ENCODE results near the gene SNX7. TPM values are rescaled to one million over a fixed set of nuclear protein-coding genes. Genes with fewer than 3 reads are reported as not detected.

The SNX7 gene
- total RNA-seq, 1 donor from 2014 or later = not detected

DNA sequence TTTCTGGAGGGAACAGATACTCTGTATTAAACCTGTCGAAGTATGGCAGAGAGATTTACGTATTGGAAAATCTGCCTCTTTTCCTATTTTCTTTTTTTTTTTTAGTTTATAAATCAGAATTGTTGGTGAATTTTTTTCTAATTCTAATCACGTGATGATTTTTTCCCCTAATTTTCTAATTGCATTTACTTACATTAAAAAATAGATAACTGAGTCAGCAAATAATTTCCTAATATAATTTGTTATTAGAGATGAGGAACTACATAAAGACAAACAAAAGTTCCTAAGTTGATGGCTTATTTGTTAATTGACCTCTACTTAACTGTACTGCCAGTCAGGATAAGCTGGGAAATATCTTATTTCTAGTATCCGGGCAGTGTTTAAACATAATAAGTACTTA, 34.6 kb downstream of the SNX7 start:
- intact Hi-C loops (cut with micrococcal nuclease) = no loop called here

DNA sequence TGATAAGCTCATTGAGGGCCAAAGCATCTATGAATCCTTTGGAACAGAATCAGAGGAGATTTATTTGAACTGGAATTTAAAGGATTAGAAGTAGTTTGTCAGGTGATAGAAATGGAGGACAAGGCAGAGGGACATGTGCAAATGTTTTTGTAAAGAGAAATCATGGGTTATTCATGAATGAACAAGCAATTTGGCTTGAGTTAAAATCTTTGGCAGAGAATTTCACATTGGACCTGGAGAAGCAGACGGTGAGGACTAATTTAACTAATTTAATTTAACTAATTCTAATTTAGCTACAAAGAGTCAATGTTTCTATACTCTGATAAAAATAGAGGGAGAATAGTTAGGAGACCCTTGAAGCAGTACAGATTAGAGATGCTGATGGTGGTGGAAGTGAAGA, 36.3 kb downstream of the SNX7 start:
- intact Hi-C loops (cut with micrococcal nuclease) = no loop called here

DNA sequence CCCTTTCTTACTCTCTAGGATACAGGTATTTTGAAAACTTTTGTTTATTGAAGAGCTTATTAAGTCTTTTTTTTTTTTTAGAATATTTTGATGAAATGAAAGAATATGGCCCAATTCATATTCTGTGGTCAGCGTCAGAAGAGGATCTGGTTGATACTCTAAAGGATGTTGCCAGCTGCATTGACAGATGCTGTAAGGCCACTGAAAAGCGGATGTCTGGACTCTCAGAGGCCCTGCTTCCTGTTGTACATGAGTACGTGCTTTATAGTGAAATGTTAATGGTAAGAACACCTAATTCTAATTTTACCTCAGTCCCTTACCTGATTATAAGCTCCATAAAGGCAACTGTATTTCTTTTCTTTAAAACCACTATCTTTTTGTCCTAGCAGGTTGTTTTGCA, 37.1 kb downstream of the SNX7 start:
- intact Hi-C loops (cut with micrococcal nuclease) = no loop called here

DNA sequence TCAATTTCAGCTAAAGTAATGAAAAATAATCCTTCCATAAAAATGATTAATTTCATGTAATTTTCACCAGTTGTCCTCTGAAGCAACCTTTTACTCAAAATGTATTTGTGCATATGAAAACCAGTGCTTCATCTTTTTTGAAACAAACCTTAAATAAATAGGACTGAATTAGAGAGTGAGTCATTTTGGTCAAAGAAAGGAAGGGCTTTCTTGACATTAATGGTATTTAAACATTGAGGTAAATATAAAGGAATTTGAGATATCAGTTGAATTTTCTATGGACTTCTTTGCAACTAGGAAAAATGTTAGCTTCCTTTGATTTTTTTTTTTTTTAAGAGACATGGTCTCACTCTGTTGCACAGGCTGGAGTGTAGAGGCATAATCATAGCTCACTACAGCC, 38.7 kb downstream of the SNX7 start:
- intact Hi-C loops (cut with micrococcal nuclease) = no loop called here

DNA sequence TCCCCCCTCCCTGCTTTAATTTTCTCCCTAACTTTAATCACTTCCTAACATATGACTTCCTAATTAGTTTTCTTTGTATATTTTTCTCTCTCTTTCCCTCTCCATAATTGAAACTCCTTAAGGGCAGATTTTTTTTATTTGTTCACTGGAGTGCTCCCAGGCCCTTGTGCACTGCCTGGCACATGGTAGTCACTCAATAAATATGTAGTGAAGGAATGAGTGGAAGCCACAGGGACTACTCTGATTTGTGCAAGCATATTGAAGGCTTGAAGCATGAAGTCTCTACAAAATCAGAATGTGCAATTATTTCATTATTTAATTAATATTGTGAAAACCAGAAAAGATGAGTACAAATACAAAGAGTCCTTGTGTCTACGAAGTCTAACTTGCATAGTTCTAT, 41.5 kb downstream of the SNX7 start:
- intact Hi-C loops (cut with micrococcal nuclease) = no loop called here

DNA sequence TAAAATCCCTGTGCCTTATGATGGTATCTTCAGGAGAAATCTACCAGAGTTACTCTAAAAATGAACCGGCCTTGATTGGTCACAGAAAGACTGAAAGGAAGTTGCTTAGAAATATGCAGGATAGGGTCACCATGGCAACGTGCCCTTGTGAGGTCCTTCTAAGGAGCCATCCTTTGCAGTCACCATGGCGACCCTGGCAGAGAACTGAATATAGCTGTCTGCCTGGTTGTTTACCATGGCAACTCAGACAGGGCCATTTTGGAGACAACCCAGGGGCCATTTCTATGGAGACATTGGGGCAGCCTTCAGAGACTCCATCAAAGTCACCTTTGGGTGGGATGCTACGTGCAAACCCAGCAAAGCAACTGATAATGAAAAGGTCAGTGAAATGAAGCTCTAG, 43.0 kb downstream of the SNX7 start:
- intact Hi-C loops (cut with micrococcal nuclease) = no loop called here

DNA sequence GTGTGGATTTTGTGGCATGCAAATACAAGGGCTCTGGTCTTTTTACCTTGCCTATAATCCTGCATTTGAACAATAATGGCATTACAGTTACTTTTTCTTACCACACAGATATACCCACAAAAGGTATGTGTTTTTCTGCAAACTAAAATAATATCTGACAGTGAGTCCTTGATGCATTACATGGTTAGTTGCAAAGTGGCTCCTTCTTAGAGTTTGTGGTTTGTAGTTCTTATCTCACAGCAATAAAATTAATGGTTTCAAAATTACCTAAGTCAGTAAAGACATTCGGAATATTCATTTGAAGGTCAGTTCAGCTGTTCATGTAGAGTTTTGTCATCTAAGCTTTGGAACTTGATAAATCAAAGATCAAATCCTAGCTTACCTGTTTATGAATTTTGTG, 43.5 kb downstream of the SNX7 start:
- intact Hi-C loops (cut with micrococcal nuclease) = no loop called here

DNA sequence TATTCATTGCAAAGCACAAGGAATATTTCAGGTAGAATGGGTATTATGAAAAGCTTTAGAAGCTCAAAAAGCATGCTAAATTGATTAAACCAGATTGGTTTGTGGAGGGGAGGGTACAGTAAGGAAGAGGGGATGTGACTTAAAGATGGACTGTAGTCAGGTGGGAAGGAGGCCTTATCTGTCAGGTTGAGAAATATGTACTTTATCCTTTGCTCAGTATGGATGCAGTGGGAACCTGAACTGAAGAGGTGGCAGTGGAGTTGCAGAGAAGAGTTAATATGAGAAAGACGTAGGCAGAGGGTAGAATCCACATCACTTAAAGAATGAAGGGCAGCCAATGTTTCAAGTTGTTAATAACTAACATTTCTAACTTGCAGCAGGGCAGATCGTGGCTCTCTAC, 44.1 kb downstream of the SNX7 start:
- intact Hi-C loops (cut with micrococcal nuclease) = no loop called here

DNA sequence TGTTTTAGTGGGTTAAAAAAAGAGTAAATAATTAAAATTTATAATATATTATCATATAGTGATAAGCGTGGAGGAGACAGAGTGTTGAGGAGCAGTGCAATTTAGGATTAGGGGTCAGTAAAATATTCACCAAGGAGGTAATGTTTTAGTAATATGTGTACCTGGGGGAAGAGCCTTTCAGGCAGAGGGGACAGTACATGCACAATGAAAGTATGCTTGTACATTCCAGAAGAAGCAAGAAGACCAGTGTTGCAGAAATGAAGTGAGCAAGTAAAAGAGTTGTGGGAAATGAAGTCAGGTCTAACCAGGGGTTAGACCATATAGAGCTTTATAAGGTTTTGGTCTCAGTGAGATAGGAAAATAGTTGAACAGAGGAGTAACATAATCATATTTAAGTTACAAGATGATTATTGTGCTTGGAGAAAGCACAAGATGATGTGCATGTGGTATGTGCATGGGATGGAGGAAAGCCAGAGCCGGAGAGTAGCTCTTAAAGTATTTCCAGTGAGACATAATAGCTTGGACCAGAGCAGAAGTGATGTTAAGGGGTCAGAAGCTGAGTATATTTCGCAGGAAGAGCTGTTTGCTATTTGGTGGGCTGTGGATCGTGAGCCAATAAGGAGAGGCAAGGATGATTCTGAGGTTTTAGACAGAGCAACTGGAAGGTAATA, 44.8 kb downstream of the SNX7 start:
- intact Hi-C loops (cut with micrococcal nuclease) = no loop called here

DNA sequence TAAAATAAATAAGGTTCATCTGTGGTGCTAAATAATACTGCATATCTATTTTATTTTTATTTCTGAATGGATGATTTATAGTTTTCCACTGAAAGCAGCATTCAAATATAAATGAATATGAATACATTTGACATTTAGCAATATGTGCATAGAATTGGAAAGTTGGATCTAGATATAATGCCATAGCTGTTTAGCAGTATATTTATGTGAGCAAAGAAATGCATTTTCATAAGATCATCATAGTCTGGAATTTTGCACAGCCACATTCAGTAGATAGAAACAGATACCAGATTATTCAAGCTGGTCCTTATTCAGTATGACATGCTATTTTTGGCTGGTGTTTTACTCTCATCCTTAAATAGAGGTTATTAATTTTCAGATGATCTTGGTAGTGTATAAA, 46.0 kb downstream of the SNX7 start:
- intact Hi-C loops (cut with micrococcal nuclease) = no loop called here

DNA sequence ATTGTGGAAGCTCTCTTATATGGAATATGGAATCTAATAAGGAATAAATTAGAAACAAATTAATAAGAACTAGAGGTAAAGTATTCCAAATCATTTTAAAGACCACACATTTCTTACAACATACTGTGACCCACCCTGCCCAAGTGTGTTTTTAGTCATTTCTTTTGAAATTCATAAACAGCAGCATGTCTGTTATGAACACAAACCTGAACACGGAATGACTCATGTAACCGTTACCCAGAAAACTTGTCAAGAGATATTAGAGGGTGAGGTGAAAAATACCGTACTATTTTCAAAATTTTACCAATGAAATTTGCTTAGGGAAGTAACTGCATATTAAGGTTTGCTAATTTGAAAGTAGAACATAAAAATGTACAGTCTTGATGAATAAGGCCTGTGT, 48.4 kb downstream of the SNX7 start:
- intact Hi-C loops (cut with micrococcal nuclease) = no loop called here

DNA sequence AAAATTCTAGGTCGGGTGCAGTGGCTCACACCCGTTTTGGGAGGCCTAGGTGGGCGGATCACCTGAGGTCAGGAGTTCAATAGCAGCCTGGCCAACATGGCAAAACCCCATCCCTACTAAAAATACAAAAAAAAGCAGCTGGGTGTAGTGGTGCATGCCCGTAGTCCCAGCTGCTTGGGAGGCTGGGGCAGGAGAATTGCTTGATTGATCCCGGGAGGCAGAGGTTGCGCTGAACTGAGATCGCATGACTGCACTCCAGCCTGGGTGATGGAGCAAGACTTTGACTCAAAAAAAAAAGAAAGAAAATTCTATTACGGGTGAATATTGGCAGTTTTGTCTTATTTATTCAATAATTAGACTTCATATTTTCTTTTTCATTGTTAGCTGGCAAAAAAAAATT, 62.1 kb downstream of the SNX7 start:
- intact Hi-C loops (cut with micrococcal nuclease) = no loop called here

DNA sequence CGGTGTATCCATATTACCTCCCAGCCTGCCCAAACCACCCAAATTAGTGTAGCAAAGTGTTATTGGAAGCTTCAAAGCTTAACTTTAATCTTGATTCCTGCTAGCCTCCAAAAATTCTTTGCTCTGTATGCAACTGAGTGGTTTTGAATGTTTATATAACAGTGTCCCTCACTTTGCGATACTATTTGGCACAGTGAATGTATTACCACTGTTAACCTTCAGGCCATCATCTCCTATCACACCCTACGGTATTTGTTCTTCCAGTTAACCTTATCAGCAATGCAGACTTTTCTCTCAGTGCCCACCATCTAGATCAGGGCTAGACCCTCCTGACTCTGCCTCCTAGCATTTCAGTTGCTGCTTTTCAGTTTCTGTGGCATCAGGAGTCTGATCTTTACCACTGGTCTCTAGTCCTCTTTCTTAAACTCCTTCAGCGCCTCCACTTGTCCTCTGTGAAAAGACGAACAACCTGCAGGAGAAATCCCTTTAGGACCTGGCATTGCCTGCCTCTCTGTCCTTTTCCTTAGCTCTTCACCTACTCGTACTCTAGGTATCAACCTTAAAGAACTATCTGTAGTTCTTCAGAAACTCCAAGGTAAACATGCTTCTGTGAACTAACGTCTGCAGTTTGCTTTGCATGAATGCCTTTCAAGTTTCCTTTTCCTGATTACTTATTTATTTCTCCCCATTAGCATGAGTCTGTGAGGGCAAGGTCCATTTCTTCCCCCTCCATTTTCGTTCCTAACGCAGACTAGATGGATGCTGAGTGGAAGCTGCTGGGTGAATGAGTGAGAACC, 71.7 kb downstream of the SNX7 start:
- intact Hi-C loops (cut with micrococcal nuclease) = no loop called here

DNA sequence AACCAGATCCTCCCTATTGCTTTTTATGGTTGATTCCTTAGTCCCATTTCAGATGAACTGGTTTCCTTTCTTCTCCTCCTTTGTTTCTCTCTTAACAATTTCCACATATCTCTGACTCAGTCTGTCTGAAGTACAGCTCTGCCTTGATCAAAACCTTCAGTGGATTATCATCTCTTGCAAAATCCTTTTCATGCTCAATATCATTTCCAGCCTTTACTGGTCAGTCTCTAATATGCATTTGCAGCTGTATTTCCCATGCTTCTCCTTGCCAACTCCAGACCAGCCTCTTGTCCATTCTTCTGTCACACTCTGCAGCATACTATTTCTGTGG, 72.2 kb downstream of the SNX7 start:
- intact Hi-C loops (cut with micrococcal nuclease) = no loop called here

DNA sequence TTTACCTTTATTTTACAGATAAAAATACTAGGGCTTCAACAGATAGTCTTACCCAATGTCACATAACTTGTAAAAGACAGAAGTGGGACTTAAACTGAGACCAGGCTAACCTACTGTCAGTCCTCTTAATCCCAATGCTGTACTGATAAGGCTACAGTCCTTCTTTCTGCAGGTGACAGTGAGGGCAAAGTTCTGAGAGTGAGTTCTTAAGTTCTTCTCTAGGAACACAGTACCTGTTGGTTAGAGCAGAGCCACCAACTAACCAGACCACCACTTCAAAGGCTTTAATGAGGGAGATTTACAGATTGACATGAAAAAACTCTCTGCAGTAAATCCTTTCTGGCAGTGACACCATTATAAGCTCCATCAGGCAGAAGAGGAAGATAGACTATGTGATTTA, 74.2 kb downstream of the SNX7 start:
- intact Hi-C loops (cut with micrococcal nuclease) = no loop called here

DNA sequence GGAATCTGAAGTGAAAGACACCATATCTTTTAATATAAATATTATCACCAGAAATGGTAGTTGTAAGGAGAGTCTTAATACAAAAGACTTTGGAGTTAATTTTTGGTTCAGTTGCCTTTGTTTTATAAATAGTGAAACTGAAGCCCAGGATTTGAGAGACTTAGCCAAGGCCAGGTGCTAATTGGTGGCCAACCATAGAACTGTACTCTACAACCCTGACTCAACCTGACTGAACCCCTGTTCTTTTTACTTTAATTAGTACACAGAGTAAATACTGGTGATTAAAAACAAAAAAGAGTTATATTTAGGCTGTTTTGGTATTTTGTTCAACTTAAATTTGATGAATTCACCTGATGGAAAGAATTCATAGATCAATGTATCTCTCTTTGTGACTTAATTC, 76.3 kb downstream of the SNX7 start:
- intact Hi-C loops (cut with micrococcal nuclease) = no loop called here

DNA sequence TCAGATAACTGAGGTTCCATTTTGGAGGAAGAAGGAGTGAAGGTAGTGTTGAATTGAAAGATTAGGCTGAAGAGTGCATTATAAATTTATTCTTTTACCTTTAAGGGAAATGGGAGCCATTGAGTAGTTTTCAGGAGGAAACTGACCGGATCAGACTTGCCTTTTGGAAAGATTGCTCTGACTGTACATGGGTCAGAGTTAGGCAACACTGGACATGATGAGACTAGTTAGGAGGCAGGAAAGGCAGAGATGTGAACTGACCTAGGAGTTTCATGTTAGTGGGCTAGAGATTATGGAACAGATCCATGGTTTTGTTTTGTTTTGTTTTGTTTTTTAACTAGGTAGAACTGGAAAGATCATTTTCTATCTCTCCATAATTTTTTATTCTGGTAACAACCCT, 78.2 kb downstream of the SNX7 start:
- intact Hi-C loops (cut with micrococcal nuclease) = loop anchor here (10.0 kb wide), 1 partner anchor 965 kb away; no protein-coding TSS in a partner anchor

DNA sequence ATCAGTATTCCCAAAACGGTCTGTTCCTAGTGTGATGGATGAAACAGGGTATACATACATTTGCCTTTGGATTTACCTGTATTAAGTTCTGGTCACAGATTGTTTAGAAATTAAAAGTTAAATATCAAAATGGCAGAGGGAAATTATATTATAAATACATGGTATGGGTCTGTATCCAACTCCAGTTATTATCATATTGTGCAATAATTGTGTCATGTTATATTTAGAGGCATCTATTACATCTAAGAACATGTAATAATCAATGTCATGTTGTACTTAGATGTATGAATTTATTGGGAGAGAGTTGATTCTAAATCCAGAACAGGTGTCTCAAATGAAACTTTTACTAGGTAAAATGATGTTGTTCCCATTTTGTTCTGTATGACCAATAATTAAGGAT, 79.6 kb downstream of the SNX7 start:
- intact Hi-C loops (cut with micrococcal nuclease) = loop anchor here (10.0 kb wide), 1 partner anchor 964 kb away; no protein-coding TSS in a partner anchor

DNA sequence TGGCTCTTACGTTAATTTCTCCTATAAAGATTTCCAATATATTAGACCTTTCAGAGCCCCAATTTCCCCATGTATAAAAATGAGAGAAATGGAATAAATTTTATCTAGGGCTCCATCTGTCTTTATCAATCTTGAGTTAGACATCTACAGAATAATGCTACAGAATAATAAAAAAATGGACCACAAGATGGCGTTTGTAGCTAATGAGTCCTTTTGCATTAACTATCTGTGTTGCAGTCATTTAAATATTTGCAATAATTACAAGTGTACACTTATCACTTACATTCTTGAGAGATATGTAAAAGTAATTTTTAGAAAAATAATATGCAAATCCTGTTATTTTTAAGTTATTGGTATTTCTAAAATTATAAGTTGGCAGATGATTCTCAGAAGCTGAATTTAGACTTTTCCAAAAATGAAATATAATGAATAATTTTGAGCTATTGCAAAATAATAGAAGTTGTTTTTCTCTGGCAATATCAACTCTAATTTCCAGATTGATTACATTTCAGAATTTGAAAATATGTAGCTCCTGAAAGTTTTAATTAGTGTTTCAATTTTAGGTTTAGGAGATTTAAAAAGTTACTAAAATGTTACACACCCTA, 87.7 kb downstream of the SNX7 start:
- intact Hi-C loops (cut with micrococcal nuclease) = loop anchor here (10.0 kb wide), 1 partner anchor 956 kb away; no protein-coding TSS in a partner anchor

DNA sequence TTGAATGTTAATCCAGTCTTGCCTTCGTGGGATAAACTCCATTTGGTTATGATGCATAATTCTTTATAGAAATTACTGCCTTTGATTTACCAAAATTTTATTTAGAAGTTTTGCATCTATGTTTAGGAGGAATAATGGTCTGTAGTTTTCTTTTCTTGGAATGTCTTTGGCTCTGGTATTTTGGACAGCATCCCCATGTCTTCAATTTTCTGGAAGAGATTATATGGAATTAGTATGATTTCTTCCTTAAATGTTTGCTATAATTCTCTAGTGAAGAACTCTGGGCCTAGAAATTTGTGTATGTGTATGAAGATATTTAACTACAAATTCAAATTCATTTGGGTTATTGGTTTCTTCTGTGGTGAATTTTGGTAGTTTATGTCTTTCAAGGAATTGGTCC, 92.7 kb downstream of the SNX7 start:
- intact Hi-C loops (cut with micrococcal nuclease) = no loop called here

DNA sequence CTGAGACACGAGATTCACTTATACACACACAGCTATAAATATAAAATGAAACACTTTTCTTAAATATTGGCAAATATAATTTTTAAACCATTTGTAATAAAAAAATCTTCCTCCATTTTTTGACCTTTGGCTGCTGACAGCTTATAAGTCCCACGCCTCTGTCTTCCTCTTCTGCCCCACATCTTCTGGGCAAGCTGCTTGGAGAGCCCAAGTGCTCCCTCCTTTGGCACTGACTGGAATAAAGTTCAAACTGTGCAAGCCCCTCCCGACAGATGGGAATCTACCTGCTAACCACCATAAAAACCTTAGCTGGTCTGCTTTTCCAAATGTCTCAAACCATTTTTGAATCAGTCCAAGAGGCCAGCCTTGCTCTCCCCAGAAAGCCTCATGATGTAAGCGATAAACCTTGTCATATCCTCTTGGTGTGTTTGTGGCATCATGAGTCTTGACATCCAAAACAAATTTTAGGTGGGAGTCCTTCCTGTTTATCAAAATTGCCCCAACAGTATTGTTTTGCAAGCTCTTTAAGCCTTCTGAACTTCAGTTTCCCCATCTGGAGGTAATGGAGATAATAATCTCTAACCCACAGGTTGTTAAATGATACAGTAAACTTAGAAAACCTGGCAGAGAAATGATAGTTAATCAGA, 99.8 kb downstream of the SNX7 start:
- intact Hi-C loops (cut with micrococcal nuclease) = no loop called here

DNA sequence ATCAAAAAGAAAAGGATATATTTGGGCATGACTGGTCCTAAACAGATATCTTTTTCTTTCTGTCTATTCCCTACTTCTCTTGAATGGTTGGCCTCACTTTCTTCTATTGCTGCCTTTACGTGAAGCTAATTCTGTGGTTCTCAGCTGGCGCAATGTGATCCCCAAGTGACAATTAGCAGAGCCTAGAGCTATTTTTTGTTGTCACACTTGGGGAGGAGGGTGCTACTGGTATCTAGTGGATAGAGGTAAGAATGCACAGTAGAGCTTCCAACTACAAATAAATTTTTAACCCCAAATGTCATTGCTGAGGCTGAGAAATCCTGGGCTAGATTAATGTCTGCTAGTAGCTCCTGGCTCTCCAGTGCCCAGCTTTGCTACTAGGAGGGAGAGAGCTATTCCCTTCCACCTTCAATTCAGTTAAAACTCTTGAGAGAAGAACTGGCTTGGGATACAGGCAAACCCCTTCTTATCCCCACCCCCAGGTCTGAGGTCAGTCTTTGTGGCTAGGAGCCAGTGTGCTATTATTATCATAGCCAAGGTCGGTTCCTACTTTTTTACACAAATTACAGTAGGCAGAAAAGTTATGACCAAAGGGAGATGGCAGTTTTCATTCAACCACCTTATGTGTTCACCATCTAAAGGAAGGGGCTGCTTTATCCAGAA, 102.1 kb downstream of the SNX7 start:
- intact Hi-C loops (cut with micrococcal nuclease) = no loop called here

Measured in T-helper 2 cell treated with Interferon-gamma antibody and Interleukin-4, amounts not matched to agents 100 ng/mL and 5 ng/mL, for 36 hours (primary cell).